ENCODE data around the gene CLCN4. TPM values are rescaled to one million over a fixed set of nuclear protein-coding genes. Genes with fewer than 3 reads are reported as not detected.

Gene CLCN4
- total and polyA plus RNA-seq, 10 of the 15 experiments (the other 5 are each of a cell fraction or from before 2014, with no cell fraction given) = 0.90 to 6.9 (median 2.9) TPM

DNA sequence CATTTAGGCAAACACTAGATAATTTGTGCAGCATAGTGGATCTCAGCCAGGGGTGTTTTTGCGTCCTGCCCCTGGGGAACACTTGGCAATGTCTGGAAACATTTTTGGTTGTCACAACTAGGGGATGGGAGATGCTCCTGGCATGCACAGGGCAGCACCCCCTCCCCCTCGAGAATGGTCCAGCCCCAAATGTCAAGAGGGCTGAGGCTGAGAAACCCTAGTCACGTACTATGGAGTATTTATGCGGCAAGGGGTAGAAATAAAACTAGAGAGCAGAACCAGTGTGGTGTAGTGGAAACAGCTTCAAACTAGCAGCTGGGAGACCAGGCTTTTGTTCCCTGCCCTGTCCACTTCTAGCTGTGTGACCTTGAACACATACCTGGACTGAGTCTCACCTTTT, 38.2 kb upstream of the CLCN4 start:
- BruUV-seq (replicated peaks) = no TSS peak
- SMC1A ChIA-PET (ENCODE audit: uncharacterized antibody, unreplicated experiment) = interaction anchor here (1.0 to 16.7 kb wide), 23 partner anchors 8 to 235 kb away, joined by 3 to 281 read pairs (median 7); no protein-coding TSS in a partner anchor
- Histone ChIP-seq H3K9me3 (replicated peaks; ENCODE audit: control insufficient read depth, insufficient read depth, low read length) (no peaks in the 10 kb centered on the region), H3K4me3 (no peak overlapping the region), H3K4me2 (ENCODE audit: control insufficient read depth, insufficient read depth) (peak overlapping the region; percentile 9), H3K27me3 (replicated peaks in 1 of 2; ENCODE audit: control insufficient read depth in 2 of 2, insufficient read depth in 2 of 2, low read length in 1 of 2) (no peaks in the 10 kb centered on the region), H3K36me3 (ENCODE audit: control insufficient read depth in 2 of 2, insufficient read depth in 2 of 2, low read length in 1 of 2) (peaks cover 0 to 5% of the 10 kb centered on the region in 2 experiments; a peak in 3 of 4 replicates), H2AFZ (ENCODE audit: control insufficient read depth, low read depth, low read length) (no peak overlapping the region), H3K27ac (ENCODE audit: control insufficient read depth, insufficient read depth) (no peak overlapping the region; the same call in 1 of the 2 replicates), H4K20me1 (ENCODE audit: control insufficient read depth, insufficient read depth) (no peaks in the 10 kb centered on the region), H3K9ac (ENCODE audit: control insufficient read depth, insufficient read depth, low read length) (no peak overlapping the region), H3K79me2 (ENCODE audit: control insufficient read depth, insufficient read depth, low read length) (no peaks in the 10 kb centered on the region), H3K4me1 (ENCODE audit: control insufficient read depth, insufficient read depth, low read length) (peaks cover 31% of the 10 kb centered on the region)
- RAD21 ChIA-PET (ENCODE audit: unreplicated experiment) = interaction anchor here (0.7 to 13.2 kb wide), 27 partner anchors 8 to 242 kb away, joined by 3 to 424 read pairs (median 4); no protein-coding TSS in a partner anchor
- WGBS (ENCODE audit: insufficient coverage, insufficient replicate concordance, low lambda C conversion rate, missing lambda C conversion rate) = 43% methylated on average over 4 of the region's 4 CpGs
- ATAC-seq (peak; percentile 47), FAIRE-seq (no peak), DNase-seq (ENCODE audit: low read depth, low spot score) (no peak)
- CTCF ChIA-PET = interaction anchor here (0.7 to 12.3 kb wide), 35 partner anchors 7 to 246 kb away, joined by 3 to 412 read pairs (median 15); partner anchors contain the start of gene CLCN4
- intact Hi-C loops (cut with micrococcal nuclease; ENCODE audit: unreplicated experiment) = loop anchor here (2.0 to 10.0 kb wide), 5 partner anchors 20 to 1301 kb away; no protein-coding TSS in a partner anchor
- TF ChIP-seq, protein P1, sequence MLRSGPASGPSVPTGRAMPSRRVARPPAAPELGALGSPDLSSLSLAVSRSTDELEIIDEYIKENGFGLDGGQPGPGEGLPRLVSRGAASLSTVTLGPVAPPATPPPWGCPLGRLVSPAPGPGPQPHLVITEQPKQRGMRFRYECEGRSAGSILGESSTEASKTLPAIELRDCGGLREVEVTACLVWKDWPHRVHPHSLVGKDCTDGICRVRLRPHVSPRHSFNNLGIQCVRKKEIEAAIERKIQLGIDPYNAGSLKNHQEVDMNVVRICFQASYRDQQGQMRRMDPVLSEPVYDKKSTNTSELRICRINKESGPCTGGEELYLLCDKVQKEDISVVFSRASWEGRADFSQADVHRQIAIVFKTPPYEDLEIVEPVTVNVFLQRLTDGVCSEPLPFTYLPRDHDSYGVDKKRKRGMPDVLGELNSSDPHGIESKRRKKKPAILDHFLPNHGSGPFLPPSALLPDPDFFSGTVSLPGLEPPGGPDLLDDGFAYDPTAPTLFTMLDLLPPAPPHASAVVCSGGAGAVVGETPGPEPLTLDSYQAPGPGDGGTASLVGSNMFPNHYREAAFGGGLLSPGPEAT (IDR thresholded peaks at IDR 0.05; ENCODE audit: low read depth) = no peak
- TF ChIP-seq, protein P2, sequence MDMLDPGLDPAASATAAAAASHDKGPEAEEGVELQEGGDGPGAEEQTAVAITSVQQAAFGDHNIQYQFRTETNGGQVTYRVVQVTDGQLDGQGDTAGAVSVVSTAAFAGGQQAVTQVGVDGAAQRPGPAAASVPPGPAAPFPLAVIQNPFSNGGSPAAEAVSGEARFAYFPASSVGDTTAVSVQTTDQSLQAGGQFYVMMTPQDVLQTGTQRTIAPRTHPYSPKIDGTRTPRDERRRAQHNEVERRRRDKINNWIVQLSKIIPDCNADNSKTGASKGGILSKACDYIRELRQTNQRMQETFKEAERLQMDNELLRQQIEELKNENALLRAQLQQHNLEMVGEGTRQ (IDR thresholded peaks at IDR 0.05; ENCODE audit: borderline replicate concordance, low read depth, low read length) = no peak
- TF ChIP-seq, protein P3, sequence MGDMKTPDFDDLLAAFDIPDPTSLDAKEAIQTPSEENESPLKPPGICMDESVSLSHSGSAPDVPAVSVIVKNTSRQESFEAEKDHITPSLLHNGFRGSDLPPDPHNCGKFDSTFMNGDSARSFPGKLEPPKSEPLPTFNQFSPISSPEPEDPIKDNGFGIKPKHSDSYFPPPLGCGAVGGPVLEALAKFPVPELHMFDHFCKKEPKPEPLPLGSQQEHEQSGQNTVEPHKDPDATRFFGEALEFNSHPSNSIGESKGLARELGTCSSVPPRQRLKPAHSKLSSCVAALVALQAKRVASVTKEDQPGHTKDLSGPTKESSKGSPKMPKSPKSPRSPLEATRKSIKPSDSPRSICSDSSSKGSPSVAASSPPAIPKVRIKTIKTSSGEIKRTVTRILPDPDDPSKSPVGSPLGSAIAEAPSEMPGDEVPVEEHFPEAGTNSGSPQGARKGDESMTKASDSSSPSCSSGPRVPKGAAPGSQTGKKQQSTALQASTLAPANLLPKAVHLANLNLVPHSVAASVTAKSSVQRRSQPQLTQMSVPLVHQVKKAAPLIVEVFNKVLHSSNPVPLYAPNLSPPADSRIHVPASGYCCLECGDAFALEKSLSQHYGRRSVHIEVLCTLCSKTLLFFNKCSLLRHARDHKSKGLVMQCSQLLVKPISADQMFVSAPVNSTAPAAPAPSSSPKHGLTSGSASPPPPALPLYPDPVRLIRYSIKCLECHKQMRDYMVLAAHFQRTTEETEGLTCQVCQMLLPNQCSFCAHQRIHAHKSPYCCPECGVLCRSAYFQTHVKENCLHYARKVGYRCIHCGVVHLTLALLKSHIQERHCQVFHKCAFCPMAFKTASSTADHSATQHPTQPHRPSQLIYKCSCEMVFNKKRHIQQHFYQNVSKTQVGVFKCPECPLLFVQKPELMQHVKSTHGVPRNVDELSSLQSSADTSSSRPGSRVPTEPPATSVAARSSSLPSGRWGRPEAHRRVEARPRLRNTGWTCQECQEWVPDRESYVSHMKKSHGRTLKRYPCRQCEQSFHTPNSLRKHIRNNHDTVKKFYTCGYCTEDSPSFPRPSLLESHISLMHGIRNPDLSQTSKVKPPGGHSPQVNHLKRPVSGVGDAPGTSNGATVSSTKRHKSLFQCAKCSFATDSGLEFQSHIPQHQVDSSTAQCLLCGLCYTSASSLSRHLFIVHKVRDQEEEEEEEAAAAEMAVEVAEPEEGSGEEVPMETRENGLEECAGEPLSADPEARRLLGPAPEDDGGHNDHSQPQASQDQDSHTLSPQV (IDR thresholded peaks at IDR 0.05) = no peak
- TF ChIP-seq SMARCA5 (IDR thresholded peaks at IDR 0.05) = no peak
- TF ChIP-seq RUNX3 (IDR thresholded peaks at IDR 0.05; ENCODE audit: low read length) = no peak
- TF ChIP-seq ASH2L (IDR thresholded peaks at IDR 0.05; ENCODE audit: borderline replicate concordance, low read depth) = no peak
- no peak for TF ChIP-seq PML (IDR thresholded peaks at IDR 0.05; ENCODE audit: low read length)
- TF ChIP-seq, protein P4, sequence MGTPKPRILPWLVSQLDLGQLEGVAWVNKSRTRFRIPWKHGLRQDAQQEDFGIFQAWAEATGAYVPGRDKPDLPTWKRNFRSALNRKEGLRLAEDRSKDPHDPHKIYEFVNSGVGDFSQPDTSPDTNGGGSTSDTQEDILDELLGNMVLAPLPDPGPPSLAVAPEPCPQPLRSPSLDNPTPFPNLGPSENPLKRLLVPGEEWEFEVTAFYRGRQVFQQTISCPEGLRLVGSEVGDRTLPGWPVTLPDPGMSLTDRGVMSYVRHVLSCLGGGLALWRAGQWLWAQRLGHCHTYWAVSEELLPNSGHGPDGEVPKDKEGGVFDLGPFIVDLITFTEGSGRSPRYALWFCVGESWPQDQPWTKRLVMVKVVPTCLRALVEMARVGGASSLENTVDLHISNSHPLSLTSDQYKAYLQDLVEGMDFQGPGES (IDR thresholded peaks at IDR 0.05) = no peak
- no peak for TF ChIP-seq CEBPB (IDR thresholded peaks at IDR 0.05; ENCODE audit: borderline replicate concordance in 1 of 2, low read depth in 2 of 2, low read length in 2 of 2)
- no peak for TF ChIP-seq CBX3 (IDR thresholded peaks at IDR 0.05; ENCODE audit: borderline replicate concordance, low read depth)
- TF ChIP-seq TARDBP (IDR thresholded peaks at IDR 0.05; ENCODE audit: borderline replicate concordance) = no peak
- TF ChIP-seq MYC (IDR thresholded peaks at IDR 0.05; ENCODE audit: insufficient read depth, insufficient read length, insufficient replicate concordance, low read length, severe bottlenecking) = no peak
- TF ChIP-seq, protein P5, sequence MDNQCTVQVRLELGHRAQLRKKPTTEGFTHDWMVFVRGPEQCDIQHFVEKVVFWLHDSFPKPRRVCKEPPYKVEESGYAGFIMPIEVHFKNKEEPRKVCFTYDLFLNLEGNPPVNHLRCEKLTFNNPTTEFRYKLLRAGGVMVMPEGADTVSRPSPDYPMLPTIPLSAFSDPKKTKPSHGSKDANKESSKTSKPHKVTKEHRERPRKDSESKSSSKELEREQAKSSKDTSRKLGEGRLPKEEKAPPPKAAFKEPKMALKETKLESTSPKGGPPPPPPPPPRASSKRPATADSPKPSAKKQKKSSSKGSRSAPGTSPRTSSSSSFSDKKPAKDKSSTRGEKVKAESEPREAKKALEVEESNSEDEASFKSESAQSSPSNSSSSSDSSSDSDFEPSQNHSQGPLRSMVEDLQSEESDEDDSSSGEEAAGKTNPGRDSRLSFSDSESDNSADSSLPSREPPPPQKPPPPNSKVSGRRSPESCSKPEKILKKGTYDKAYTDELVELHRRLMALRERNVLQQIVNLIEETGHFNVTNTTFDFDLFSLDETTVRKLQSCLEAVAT (IDR thresholded peaks at IDR 0.05) = no peak
- TF ChIP-seq EED (IDR thresholded peaks at IDR 0.05; ENCODE audit: low read depth) = no peak
- POLR2A ChIA-PET = interaction anchor here (0.6 to 4.5 kb wide), 6 partner anchors 12 to 127 kb away, joined by 3 to 42 read pairs (median 4); no protein-coding TSS in a partner anchor
- in situ Hi-C loops (cut with MboI) = loop anchor here (5.0 to 25.0 kb wide), 3 partner anchors 121 to 1306 kb away; partner anchors contain the start of gene FAM9A

Data from GM12878 (cell line).